ENCODE results near the gene BRD7.

The BRD7 gene

DNA sequence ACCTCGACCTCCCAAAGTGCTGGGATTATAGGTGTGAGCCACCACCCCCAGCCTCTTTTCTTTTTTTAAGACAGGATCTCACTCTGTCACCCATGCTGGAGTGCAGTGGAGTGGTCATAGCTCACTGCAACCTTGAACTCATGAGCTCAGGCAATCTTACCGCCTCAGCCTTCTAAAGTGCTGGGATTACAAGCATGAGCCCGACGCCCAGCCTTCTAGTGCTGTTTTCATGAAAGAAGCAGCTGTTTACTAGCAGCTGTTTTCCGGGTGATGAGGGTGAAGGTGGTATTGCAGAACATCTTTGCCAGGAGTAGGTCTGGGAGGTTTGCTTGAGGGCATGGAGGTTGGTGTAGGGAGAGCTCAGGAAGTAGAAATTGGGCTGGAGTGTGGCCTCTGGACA, 100.4 kb downstream of the BRD7 start:
- no peak overlapping the region for H3K27ac ChIP-seq (ENCODE audit: low read depth, low read length)

DNA sequence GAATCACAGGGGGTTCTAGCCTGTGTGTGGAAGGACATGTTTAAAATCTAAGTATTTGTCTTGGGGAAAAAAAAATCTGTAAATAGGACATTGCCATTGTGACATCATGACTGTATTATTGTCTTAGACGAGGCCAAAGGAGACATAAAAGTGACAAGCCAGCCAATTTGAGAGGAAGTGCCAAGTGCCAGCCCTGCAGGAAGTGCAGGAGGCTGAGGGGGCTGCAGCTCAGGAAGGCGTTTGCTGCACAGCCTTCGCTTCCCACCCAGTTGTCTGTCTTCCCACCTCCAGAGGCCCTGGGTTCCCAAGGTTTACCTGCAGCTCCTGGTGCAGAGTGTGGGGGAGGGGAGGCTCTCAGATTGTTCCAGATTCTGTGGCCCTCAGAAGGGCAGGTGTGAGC, 101.1 kb downstream of the BRD7 start:
- Histone ChIP-seq H3K36me3 (ENCODE audit: control insufficient read depth, insufficient read depth, low read length) (no peaks in the 10 kb centered on the region), H3K9ac (ENCODE audit: low read length) (no peak overlapping the region), H3K27me3 (ENCODE audit: control insufficient read depth, insufficient read depth, low read length) (no peaks in the 10 kb centered on the region), H3K4me3 (ENCODE audit: low read depth, low read length) (no peak overlapping the region), H3K9me3 (ENCODE audit: control insufficient read depth, insufficient read depth, low read depth, low read length) (no peaks in the 10 kb centered on the region), H3K4me1 (ENCODE audit: control insufficient read depth, insufficient read depth, low read length) (peaks cover 26% of the 10 kb centered on the region), H3K27ac (ENCODE audit: low read depth, low read length) (no peak overlapping the region)

More for the DNA sequence above, 100.4 kb downstream of the BRD7 start:
- no peaks in the 10 kb centered on the region for H3K9me3 ChIP-seq (ENCODE audit: control insufficient read depth, insufficient read depth, low read depth, low read length)
- H3K9ac ChIP-seq (ENCODE audit: low read length): no peak overlapping the region
- peaks cover 26% of the 10 kb centered on the region for H3K4me1 ChIP-seq (ENCODE audit: control insufficient read depth, insufficient read depth, low read length)
- H3K27me3 ChIP-seq (ENCODE audit: control insufficient read depth, insufficient read depth, low read length): no peaks in the 10 kb centered on the region
- H3K36me3 ChIP-seq (ENCODE audit: control insufficient read depth, insufficient read depth, low read length): no peaks in the 10 kb centered on the region
- H3K4me3 ChIP-seq (ENCODE audit: low read depth, low read length): no peak overlapping the region

DNA sequence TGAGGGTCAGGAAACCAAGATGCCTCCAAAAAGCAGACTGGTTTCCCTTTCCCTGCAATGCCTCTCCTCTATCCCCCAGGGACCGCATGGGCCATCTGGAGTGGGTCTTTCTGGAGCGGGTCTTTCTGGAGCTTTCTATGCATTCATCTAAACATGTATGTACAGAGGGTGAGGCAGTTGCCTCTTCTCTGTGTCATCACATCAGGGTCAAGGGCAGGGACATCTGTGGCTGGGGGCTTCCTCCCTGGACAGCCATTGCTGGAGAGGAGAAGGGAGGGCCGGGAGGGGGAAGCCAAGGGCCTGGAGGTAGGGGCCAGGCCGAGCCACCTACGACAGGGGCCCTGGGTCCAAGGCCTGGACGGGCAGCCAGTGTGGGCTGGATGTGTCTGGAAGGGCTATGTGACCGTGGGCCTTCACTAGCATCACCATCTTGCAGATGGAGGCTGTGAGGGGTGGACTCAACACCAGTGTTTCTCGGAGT, 101.6 kb downstream of the BRD7 start:
- Histone ChIP-seq H3K4me1 (ENCODE audit: control insufficient read depth, insufficient read depth, low read length) (peaks cover 24% of the 10 kb centered on the region), H3K9ac (ENCODE audit: low read length) (no peak overlapping the region), H3K4me3 (ENCODE audit: low read depth, low read length) (no peak overlapping the region; the same call in 1 of the 2 replicates), H3K9me3 (ENCODE audit: control insufficient read depth, insufficient read depth, low read depth, low read length) (no peaks in the 10 kb centered on the region), H3K27ac (ENCODE audit: low read depth, low read length) (no peak overlapping the region), H3K36me3 (ENCODE audit: control insufficient read depth, insufficient read depth, low read length) (no peaks in the 10 kb centered on the region), H3K27me3 (ENCODE audit: control insufficient read depth, insufficient read depth, low read length) (no peaks in the 10 kb centered on the region)

DNA sequence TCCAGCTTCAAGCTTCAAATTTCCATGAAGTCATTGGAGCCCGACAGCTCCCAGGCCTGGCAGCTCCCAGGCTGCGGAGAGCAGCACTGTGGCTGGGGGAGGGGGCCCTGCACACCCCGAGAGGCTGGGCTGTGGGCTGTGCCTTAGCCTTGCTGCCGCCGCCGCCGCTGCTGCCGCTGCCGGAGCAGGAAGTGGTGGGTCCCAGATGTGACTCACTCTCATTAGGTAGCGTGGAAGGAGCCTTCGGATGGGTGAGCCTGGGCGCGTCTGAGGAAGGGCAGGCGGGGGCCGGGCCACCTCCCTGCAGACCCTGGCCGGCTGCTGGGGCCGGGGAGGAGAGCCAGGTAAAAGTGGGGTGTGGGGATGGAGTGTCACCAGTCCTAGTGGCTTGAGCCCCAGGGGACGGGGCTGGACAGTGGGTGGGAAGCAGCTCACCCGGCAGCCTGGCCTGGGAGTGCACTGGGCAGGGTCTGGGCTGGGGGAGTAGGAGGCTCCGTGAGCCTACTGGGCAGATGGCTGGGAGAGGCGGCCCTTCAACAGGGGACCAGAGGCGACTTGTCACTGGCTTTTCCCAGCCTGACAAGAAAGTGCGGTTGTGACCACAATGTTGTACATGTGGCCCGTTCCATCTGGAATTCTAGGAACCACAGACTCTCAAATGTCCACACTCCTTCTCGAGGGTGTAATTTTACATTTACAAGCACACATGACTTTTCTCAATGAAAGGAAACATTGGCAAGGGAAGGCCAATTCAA, 102.3 kb downstream of the BRD7 start, which contains the start of gene ADCY7:
ADCY7 (plus strand) TSS at position 215 of the 755 bp plus-strand sequence. CDS start 21,629 bp downstream, outside the sequence.
- Histone ChIP-seq H3K9me3 (ENCODE audit: control insufficient read depth, insufficient read depth, low read depth, low read length) (no peaks in the 10 kb centered on the region), H3K4me3 (ENCODE audit: low read depth, low read length) (peak within 1 kb of the TSS; percentile 40; the same call in 1 of the 2 replicates), H3K4me1 (ENCODE audit: control insufficient read depth, insufficient read depth, low read length) (peaks cover 24% of the 10 kb centered on the region), H3K9ac (ENCODE audit: low read length) (no peak within 1 kb of the TSS), H3K36me3 (ENCODE audit: control insufficient read depth, insufficient read depth, low read length) (no peaks in the 10 kb centered on the region), H3K27ac (ENCODE audit: low read depth, low read length) (peak within 1 kb of the TSS; percentile 50; the same call in 1 of the 2 replicates), H3K27me3 (ENCODE audit: control insufficient read depth, insufficient read depth, low read length) (no peaks in the 10 kb centered on the region)
